ENCODE measurements around the gene ACTG1. TPM values are rescaled to one million over a fixed set of nuclear protein-coding genes. Genes with fewer than 3 reads are reported as not detected.

The ACTG1 gene
- total RNA-seq, 2 experiments from 2014 or later = 4,119 to 5,987 TPM

DNA sequence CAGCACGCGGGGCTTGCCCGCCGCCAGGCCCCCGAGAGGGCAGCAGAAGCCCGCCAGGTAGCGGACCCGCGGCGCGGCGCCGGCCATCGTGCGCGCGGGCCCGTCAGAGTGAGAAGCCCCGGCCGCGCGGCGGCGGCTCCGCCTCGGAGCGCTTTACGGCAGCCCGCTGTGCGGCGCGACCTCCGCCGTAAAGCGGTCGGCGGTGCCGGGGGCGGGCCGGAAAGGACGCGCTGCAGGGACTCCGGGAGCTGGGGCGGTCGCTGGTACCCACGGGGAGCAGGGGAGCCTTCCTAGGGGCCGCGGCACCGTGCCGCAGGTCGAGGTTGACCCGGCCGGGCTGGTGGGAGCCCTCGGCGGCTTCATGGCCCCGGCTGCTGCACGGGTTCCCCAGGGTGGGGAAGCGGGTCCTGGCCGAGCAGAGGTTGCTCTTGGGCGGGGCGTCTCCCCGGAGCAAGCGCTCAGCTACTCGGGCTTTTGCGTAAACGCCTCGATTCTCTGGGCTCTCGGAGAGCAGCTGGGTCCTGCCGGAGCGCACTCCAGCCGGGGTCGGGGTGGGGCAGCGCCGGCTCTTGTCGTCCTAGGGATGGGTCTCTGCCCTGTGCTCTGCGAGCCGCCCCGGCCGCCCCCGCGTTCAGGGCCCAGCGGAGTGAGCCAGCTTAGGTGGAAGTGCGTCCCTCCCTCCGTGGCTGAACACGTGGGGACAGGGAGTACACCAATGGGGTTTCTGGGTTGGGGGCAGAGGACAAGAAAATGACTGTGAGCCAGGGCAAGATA lies 39.8 kb upstream of the ACTG1 start, which contains the start of gene FAAP100:
FAAP100 (minus strand) TSS at position 110 of the 774 bp plus-strand sequence; CDS start at position 87, 23 bp downstream.
- no peaks in the 10 kb centered on the region for H3K9me3 Mint-ChIP-seq (ENCODE audit: low read depth)
- H3K27me3 Mint-ChIP-seq = no peaks in the 10 kb centered on the region
- peaks cover 16% of the 10 kb centered on the region for H3K36me3 Mint-ChIP-seq (ENCODE audit: low read depth)
- CTCF ChIA-PET = interaction anchor here (0.6 to 1.5 kb wide), 6 partner anchors 38 to 872 kb away, joined by 3 to 5 read pairs (median 3); no protein-coding TSS in a partner anchor
- H3K27ac Mint-ChIP-seq = peak within 1 kb of the TSS; percentile 86
- POLR2A ChIA-PET = interaction anchor here (0.6 to 1.2 kb wide), 8 partner anchors 34 to 396 kb away, joined by 3 to 11 read pairs (median 4); partner anchors contain the start of genes ACTG1, MRPL12, NDUFAF8 and NPLOC4
- DNase-seq = peak; percentile 91
- intact Hi-C loops (cut with DNase I, micrococcal nuclease) = loop anchor here (1.0 to 5.0 kb wide), 19 partner anchors 33 to 517 kb away; partner anchors contain the start of genes SLC38A10 (in 2 of the 2), ARL16 (in 1 of the 2), ASPSCR1 (in 1 of the 2) and BAIAP2 (in 1 of the 2)
- peaks cover 38% of the 10 kb centered on the region for H3K4me1 Mint-ChIP-seq
- H3K4me3 Mint-ChIP-seq = peak within 1 kb of the TSS; percentile 89
- peak; percentile 70 for ATAC-seq

DNA sequence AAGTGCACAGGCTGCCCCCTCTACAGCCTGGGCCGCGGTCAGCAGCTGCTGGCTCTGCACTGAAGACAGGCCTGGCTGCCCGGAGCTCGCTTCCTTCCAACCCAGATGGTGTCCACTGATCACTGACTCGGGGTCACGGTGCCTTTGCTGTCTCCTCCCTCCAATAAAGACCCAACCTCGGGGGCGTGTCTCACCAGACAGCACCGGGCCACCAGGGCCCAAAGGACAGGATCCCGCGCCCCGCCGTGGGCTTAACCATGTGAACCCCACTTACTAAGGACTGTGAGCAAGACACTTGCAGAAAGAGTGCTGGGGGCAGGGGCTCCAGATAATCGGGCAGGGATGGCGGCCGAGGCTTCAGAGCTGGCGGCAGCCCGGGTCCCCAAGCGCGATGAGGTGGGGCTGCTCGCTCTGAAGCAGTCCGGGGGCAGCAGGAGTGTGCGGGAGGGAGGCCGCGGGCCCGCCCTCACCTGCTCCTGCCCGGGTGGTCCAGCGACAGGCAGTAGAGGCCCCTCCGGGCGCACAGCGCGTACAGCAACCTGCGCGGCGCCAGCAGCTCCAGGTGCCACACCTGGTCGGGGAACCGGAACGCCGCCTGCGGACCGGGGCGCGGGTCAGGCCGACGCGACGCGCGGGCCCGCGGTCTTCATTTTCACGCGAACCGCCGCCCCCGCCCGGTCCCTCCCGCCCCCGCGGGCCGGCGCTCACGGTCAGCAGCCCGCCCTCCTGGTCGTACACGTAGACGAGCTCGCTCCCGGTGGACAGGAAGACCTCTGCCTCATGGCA lies 39.1 kb upstream of the ACTG1 start:
- intact Hi-C loops (cut with DNase I, micrococcal nuclease) = loop anchor here (1.0 to 5.0 kb wide), 17 partner anchors 32 to 425 kb away; partner anchors contain the start of genes SLC38A10 (in 2 of the 2), ARL16 (in 1 of the 2), ASPSCR1 (in 1 of the 2) and CCDC137 (in 1 of the 2)
- Mint-ChIP-seq H3K4me1 (peaks cover 38% of the 10 kb centered on the region), H3K4me3 (peak overlapping the region; percentile 89), H3K9me3 (ENCODE audit: low read depth) (no peaks in the 10 kb centered on the region), H3K36me3 (ENCODE audit: low read depth) (peaks cover 17% of the 10 kb centered on the region), H3K27ac (peak overlapping the region; percentile 42), H3K27me3 (no peaks in the 10 kb centered on the region)
- ChIA-PET POLR2A (interaction anchor here (0.8 to 1.2 kb wide), 5 partner anchors 33 to 359 kb away, joined by 3 to 11 read pairs (median 4); partner anchors contain the start of genes ACTG1, MRPL12 and NPLOC4), CTCF (interaction anchor here (0.8 to 1.5 kb wide), 3 partner anchors 37 to 299 kb away, joined by 3 to 5 read pairs (median 4); no protein-coding TSS in a partner anchor)
- ATAC-seq (no peak), DNase-seq (peak; percentile 36)

DNA sequence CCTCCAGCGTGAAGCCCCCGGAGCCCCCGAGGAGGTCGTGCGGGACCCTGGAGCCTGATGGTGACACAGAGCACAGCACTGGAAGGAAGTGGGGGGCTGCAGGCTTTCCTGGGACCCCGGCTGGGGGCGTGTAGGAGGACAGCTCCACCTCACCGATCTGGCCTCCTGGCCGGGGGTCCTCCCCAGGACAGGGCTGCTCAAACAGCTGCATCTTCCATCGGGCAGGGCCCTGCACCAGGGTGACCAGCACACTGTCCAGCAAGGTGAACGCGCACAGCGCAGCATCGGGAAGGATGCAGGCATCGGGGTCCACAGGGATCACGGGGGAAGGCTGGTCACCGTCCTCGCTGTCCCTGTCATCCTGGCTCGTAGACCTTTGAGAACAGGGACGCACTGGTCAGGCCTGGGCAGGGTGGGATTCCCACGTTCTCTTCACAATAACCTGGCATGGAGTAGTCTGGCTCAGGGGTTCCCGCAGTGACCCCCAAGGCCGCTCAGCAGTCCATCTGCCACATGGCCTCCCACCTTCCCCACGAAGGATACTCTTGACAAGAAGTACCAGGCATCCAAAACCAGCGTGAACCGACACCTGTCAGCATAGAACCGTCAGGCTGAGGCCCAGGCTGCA lies 38.3 kb upstream of the ACTG1 start:
- no peak for ATAC-seq
- ChIA-PET CTCF (no interaction called here), POLR2A (no interaction called here)
- Mint-ChIP-seq H3K4me1 (peaks cover 38% of the 10 kb centered on the region), H3K36me3 (ENCODE audit: low read depth) (peaks cover 24% of the 10 kb centered on the region), H3K4me3 (peak overlapping the region; percentile 81), H3K9me3 (ENCODE audit: low read depth) (no peaks in the 10 kb centered on the region), H3K27me3 (no peaks in the 10 kb centered on the region), H3K27ac (peak overlapping the region; percentile 37)
- intact Hi-C loops (cut with DNase I, micrococcal nuclease) = loop anchor here (5.0 kb wide), 2 partner anchors 254 to 361 kb away; partner anchors contain the start of genes PCYT2 (in 1 of the 2) and SLC38A10 (in 1 of the 2)
- no peak for DNase-seq

DNA sequence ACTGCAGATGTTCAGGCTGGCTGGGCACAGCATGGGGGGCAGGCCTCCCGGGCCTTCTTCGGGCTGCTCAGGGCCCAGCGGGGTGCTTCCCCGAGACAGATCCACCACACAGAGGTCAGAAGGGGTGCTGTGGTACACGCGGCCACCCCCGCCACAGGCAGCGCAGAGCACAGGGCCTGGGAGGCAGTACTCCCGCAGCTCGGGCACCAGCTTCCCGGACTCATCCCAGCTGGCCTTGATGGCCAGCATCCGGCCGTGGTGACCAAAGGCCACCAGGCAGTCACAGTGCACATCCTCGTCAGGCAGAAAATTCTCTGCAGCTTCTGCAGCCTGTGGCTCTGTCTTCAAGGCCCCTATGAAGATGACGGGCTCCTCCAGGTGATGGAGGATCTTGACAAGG lies 37.7 kb upstream of the ACTG1 start:
- ATAC-seq = no peak
- Mint-ChIP-seq H3K4me3 (peak overlapping the region; percentile 81), H3K4me1 (peaks cover 38% of the 10 kb centered on the region), H3K9me3 (ENCODE audit: low read depth) (no peaks in the 10 kb centered on the region), H3K27me3 (no peaks in the 10 kb centered on the region), H3K27ac (no peak overlapping the region), H3K36me3 (ENCODE audit: low read depth) (peaks cover 25% of the 10 kb centered on the region)
- ChIA-PET POLR2A (no interaction called here), CTCF (no interaction called here)
- intact Hi-C loops (cut with DNase I, micrococcal nuclease) = loop anchor here (5.0 kb wide), 2 partner anchors 253 to 362 kb away; partner anchors contain the start of genes PCYT2 (in 1 of the 2) and SLC38A10 (in 1 of the 2)
- DNase-seq = no peak

GRCh38 chr17:81549826-81550225 lies 37.2 kb upstream of the ACTG1 start:
- ChIA-PET POLR2A (no interaction called here), CTCF (no interaction called here)
- Mint-ChIP-seq H3K27me3 (no peaks in the 10 kb centered on the region), H3K27ac (no peak overlapping the region), H3K36me3 (ENCODE audit: low read depth) (peaks cover 25% of the 10 kb centered on the region), H3K9me3 (ENCODE audit: low read depth) (no peaks in the 10 kb centered on the region), H3K4me3 (peak overlapping the region; percentile 81), H3K4me1 (peaks cover 38% of the 10 kb centered on the region)
- ATAC-seq (no peak), DNase-seq (no peak)
- intact Hi-C loops (cut with DNase I, micrococcal nuclease) = loop anchor here (5.0 kb wide), 2 partner anchors 253 to 362 kb away; partner anchors contain the start of genes PCYT2 (in 1 of the 2) and SLC38A10 (in 1 of the 2)

DNA sequence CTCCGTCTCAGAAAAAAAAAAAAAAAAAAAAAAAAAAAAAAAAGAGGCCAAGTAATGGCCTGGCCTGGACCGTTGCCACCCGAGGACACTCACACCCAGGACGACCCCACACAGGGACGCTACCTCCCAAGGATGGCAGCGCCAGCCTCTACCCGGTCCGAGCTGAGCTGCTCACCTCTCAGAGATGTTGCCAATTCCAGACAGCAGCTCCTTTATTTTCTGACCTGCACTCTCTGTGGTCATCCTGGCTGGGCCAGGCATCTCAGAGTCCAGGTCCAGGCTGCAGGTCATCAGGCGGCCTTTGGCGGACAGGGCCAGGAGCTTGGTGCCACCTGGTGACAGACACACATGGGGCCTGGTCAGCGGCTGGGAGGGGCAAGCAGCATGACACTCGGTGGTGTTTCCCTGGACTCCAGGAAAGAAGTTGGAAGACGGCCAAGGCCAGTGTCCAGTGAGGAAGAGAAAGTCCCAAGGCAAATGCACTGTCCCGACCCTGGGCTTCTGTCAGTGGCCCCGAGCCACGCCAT lies 36.5 kb upstream of the ACTG1 start:
- POLR2A ChIA-PET = no interaction called here
- Mint-ChIP-seq H3K9me3 (ENCODE audit: low read depth) (no peaks in the 10 kb centered on the region), H3K27me3 (no peaks in the 10 kb centered on the region), H3K4me1 (peaks cover 33% of the 10 kb centered on the region), H3K36me3 (ENCODE audit: low read depth) (peaks cover 25% of the 10 kb centered on the region), H3K4me3 (no peak overlapping the region), H3K27ac (no peak overlapping the region)
- intact Hi-C loops (cut with DNase I, micrococcal nuclease) = no loop called here
- CTCF ChIA-PET = no interaction called here
- no peak for ATAC-seq
- DNase-seq = no peak

DNA sequence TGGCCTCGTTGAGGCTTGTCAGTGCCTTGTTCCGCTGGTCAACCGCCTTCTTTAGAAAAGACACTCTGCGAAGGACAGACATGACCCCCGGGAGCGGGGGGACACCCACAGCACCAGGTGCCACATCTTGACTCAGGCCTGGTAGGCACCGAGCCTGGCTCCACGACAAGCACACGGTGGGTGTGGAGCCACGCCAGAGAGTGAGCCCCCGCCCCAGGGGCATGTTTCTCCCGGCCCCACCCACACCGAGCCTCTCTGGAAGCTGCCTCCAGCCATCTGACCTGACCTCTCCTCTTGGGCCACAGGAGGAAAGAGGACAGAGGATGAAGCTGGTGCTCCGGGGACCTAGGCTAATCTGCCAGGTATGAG lies 35.0 kb upstream of the ACTG1 start:
- H3K9me3 Mint-ChIP-seq (ENCODE audit: low read depth) = no peaks in the 10 kb centered on the region
- ATAC-seq (no peak), DNase-seq (no peak)
- H3K27me3 Mint-ChIP-seq = no peaks in the 10 kb centered on the region
- H3K4me1 Mint-ChIP-seq = peaks cover 23% of the 10 kb centered on the region
- no peak overlapping the region for H3K27ac Mint-ChIP-seq
- intact Hi-C loops (cut with DNase I, micrococcal nuclease) = no loop called here
- H3K4me3 Mint-ChIP-seq = no peak overlapping the region
- POLR2A ChIA-PET = no interaction called here
- peaks cover 25% of the 10 kb centered on the region for H3K36me3 Mint-ChIP-seq (ENCODE audit: low read depth)
- CTCF ChIA-PET = no interaction called here

DNA sequence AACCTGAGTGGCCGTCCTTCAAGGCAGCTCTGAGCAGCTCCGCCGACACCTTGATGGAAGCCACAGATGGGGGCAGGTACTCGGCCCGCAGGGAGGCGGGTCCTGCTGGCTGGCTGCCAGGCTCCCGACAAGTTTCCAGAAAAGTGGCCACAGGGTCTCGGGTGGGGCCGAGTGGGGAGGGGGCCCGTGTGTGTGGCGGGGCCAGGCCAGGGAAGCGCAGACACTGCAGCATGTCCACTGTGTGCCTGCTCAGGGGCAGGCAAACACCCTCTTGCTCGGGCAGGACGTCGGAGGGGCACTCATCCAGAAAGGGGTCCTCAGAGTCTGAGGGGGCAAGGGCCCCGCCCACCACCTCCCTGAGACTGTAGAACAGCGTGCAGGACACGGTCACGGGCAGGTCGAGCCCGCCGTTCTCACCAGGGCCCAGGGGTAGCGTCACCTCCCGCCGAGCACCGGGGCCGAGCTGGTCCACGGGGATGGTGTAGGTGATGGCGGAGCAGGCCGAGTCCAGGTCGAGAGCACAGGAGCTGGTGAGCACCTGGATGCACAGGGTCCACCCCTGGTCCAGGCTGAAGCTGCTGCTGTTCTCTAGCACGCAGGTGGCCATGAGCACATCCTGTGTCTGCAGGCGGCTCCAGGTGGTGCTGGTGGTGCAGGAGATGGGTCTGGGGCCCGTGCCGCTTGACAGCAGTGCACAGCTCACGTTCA lies 34.5 kb upstream of the ACTG1 start:
- CTCF ChIA-PET = interaction anchor here (0.6 to 0.7 kb wide), 2 partner anchors 290 to 880 kb away, joined by 3 read pairs; no protein-coding TSS in a partner anchor
- no peak overlapping the region for H3K4me3 Mint-ChIP-seq
- no peak for ATAC-seq
- intact Hi-C loops (cut with DNase I, micrococcal nuclease) = no loop called here
- H3K36me3 Mint-ChIP-seq (ENCODE audit: low read depth) = peaks cover 27% of the 10 kb centered on the region
- no peak for DNase-seq
- no peaks in the 10 kb centered on the region for H3K9me3 Mint-ChIP-seq (ENCODE audit: low read depth)
- POLR2A ChIA-PET = no interaction called here
- peaks cover 23% of the 10 kb centered on the region for H3K4me1 Mint-ChIP-seq
- H3K27me3 Mint-ChIP-seq = no peaks in the 10 kb centered on the region
- H3K27ac Mint-ChIP-seq = no peak overlapping the region

DNA sequence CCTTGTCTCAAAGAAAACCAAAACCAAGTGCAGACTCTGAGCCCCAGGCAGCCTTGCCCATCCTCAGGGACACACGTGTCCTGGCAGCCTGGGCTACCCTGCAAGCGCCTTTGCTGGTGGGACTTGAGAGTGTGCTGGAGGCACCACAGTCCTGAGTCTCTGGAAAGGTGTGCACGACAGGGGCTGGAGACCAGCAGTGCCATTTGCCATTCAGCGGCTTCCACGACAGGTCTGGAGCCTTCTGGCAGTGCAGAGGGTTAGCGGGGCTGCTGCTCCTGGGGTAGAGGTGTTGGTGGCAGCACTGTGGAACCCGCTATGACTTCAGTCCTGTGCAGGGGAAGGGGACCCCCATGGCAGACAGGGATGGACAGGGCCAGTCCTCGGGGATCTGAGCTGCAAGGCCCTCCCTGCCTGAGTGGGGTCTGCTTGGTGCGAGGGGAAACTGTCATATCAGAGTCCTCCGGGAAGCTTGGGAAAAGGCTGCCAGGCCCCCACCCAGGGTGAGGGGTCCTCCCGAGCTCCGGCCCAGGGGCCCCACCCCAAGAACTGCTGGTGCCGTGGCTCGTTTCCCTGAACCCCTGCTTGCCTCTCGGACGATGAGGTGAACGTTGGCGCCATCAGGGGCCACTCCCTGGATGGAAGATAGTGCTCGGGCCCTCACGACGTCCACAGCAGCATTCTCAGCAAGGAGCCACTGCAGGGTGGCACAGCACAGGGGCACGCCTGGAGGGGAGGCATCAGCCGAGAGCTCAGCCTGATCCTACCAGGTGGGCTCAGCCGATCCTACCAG lies 32.8 kb upstream of the ACTG1 start:
- Mint-ChIP-seq H3K4me1 (peaks cover 12% of the 10 kb centered on the region), H3K27me3 (no peaks in the 10 kb centered on the region), H3K36me3 (ENCODE audit: low read depth) (peaks cover 31% of the 10 kb centered on the region), H3K4me3 (no peak overlapping the region), H3K27ac (no peak overlapping the region), H3K9me3 (ENCODE audit: low read depth) (no peaks in the 10 kb centered on the region)
- no peak for ATAC-seq
- intact Hi-C loops (cut with DNase I, micrococcal nuclease) = no loop called here
- POLR2A ChIA-PET = interaction anchor here (0.7 kb wide), 1 partner anchor 787 kb away, joined by 3 read pairs; no protein-coding TSS in a partner anchor
- CTCF ChIA-PET = interaction anchor here (0.5 kb wide), 1 partner anchor 532 kb away, joined by 3 read pairs; no protein-coding TSS in a partner anchor
- DNase-seq = no peak

All from activated CD4-positive, alpha-beta T cell treated with anti-CD3 and anti-CD28 coated beads for 36 hours (primary cell).